LoVo (cell line): ENCODE results near the gene INSRR.

Experiments used
- DNase-seq: peaks from one replicate; pipeline ENCODE4 v3.0.0-alpha.2; 2016; ENCODE audit warnings: low spot score

Gene INSRR

DNA sequence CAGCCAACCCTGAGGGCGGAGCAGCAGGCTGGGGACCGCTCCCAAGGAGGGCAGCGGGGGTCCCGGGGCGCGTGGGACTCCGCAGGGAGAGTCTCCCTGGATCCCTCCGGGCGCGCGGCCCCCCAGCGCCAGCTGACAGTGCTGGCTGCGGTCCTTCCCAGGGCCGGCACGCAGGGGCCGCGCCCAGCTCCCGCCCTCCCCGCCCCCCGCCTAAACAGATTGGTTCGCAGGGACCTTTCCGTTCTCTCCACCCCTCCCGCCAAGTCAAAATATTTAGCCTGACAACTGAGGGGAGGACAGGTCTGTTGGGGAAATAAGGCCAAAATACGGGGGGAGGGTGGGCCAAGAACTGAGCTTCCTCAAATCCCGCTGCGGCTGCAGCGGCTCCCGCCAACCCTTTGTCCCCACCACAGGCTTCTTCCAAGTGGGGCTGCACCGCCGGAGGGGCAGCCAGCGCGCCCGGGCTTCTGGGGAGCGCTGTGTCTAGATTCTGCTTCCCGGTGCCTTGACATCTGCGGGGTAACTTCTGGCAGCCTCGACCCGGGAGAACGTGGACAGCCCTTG is at the start of gene INSRR:
Gene INSRR, minus strand, starts transcription at position 159 of the 564 bp plus-strand sequence. CDS start 496 bp downstream, outside the sequence.
- DNase-seq = no peak

DNA sequence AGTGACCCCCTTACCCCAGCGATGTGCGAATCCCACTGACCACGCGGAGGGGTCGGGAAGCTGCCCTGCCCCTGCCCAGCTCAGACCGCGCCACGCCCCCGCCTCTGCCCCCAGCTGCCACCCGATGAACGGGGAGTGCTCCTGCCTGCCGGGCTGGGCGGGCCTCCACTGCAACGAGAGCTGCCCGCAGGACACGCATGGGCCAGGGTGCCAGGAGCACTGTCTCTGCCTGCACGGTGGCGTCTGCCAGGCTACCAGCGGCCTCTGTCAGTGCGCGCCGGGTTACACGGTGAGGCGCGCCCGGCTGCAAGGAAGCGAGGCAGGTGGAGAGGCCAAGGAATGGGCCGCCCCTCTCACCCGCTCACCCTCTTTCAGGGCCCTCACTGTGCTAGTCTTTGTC is 49.6 kb upstream of the INSRR start:
- DNase-seq = no peak

DNA sequence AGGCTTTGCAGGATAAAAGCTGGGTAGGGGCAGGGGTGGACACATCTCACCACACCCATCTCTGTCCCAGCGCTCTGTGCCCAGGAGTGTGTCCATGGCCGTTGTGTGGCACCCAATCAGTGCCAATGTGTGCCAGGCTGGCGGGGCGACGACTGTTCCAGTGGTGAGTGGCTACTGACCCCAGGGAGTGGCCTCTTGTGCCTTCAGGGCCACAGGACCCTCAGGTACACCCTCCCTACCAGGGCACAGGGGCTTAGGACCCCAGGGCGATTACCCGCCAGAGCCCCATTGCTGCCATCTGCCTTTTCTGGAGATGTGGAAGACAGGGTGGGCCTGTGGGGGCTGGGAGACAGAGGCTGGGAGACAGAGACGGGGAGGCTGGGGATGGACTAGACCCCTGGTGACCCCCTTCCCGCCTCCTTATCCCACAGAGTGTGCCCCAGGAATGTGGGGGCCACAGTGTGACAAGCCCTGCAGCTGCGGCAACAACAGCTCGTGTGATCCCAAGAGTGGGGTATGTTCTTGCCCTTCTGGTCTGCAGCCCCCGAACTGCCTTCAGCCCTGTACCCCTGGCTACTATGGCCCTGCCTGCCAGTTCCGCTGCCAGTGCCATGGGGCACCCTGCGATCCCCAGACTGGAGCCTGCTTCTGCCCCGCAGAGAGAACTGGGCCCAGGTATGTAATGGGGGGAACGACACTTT is 47.4 kb upstream of the INSRR start:
- no peak for DNase-seq

DNA sequence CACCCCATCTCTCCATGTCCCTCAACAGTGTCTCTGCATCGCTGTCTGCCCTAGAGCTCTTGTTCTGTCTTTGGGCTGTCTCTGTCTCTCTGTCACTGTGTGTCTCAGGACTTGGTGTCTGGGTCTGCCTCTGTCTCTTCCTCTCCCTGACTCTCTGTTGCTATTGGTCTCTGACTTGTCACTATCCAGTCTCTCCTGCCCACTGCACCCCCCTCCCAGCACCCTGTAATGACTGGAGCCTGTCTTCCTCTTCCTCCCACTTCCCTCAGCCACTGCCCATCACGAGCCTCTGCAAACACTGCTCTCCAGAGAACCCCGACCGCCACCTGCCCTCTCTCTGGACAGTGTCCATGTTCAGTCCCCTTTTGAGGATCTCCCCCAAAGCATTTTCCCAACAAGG is 46.7 kb upstream of the INSRR start:
- no peak for DNase-seq

DNA sequence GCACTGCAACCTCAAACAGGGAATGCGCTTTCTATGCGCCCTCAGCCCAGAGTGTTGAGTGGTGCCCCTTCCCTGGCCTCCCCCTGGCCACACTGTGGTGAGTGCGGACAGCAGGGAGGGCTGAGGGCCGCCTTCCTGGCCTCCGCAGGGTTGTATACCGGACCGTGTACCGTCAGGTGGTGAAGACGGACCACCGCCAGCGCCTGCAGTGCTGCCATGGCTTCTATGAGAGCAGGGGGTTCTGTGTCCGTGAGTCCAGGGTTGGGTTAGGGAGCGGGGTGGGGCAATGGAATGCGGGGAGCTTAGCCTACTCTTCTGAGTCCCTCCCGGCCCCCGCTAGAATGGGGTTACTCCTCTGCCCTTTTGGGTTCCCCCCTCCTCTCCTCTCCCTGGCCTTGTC is 46.3 kb upstream of the INSRR start:
- no peak for DNase-seq

DNA sequence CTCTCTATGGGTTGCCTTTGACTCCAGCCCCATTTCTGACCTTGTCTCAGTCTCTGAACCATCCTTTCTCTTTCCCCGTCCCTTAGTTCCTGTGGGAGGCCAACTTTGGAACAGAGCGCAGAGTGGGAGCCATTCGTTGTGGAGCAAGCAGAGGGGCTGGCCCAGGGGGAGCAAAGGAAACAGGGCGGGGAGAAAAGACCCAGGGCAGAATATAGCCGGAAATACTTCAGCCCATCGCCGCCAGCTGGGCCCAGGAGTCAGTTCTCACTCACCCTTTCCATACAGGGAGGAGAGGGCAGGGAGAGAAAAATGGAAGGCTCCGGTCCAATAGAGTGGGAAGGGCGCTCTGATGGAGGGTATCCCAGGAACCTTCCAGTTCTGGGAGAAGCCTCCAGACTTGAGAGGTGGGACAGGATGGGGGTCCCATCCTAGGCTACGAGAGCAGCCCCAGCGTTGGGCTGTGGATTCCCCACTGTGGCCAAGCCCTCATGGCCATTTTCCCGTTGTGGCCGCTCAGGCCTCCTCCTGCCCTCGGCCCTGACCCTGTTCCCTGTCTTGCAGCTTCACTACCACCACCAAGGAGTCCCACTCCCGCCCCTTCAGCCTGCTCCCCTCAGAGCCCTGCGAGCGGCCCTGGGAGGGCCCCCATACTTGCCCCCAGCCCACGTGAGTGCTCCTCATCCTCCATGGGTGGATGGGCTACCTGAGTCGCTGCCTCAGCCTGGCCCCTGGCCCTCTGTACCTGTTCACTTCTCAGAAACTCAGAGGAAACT is 45.5 kb upstream of the INSRR start:
- DNase-seq = no peak

DNA sequence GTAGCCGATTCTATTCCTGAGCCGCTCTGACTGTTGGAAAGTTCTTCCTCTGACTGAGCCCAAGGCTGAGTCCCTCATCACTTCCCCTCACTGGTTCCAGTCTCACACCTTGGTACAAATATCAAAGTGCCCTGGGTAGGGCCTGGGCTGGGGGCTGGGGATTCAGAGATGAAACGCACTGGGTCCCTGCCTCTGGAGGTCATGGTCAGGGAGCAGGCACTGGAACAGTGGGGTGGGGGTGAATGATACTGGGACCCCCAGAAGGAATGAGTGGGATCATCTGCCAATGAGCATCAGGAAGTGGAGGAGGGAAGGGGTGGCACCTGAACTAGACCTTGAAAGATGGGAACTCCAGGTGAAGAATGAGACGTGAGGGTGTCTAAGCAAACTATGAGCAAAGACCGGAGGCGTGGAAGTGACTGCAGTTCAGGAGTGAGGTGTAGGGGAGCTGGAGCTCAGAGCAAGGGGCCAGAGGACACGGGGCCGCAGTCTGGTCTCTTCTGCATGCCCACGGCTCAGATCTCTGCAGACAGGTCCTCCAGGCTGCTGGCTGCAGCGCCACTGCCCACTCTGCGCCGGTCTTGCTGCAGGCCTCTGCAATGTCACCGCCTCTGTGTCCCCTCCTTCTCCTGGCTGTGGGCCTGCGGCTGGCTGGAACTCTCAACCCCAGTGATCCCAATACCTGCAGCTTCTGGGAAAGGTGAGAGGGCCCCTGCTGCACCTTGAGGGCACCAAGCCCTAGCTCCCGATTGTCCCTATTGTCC is 44.6 kb upstream of the INSRR start:
- no peak for DNase-seq

DNA sequence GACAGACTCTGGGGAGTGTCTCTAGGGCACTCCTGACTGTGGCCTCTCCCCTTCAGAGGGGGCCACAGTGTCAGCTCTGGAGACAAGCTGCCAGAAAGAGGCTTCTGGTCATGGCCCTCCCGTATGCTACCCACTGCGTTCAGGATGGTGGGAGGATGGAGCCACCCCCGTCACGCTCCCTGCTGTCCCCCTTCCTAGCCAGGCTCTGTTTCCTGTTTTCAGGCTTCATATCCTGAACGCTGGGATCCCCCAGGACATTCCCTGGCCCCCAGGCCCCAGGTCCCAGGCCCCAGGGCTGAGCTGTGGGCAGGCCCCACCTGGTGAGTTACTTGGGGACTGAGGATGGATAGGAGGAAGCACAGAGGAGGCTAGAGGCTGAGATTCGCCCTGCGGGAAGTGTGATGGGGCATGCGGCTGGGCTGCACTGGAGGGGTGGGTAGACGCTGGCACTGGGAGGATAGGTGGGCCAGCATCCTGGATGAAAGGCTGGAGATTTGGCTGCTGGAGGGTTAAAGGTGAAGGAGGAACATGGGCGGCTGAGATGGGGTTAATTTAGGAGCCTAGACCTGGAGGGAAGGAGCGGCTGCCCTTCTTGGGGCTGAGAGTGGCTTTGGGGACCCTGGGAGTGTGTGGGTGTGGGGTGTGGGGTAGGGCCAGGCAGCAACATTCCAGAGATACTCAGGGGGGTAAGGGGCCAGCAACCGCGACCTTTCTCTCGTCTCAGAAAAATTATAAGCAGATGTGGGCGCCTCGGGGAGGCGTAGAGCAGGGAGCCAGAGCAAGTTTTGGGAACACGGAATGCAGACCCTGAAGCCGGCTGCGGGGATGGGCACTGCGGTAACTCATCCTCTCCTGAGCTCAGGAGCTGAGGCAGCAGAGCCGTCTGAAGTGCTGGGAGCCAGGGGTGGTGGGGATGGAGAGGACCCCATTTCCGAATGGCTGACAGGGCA is 43.3 kb upstream of the INSRR start:
- DNase-seq = no peak

DNA sequence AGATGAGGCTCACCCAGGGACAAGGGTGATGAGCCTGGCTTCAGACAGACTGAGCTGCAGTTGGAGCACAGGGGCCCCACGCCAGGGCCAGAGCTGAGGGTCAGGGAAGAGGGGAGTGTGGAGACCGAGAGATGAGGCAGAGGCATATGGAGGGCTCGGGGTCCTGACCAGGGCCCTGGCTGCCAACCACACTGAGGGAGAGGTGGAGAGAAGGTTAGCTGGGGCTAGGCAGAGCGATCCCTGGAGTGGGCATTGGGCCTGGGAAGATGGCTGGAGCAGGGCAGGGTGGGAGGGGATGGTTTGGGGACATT is 42.6 kb upstream of the INSRR start:
- no peak for DNase-seq

DNA sequence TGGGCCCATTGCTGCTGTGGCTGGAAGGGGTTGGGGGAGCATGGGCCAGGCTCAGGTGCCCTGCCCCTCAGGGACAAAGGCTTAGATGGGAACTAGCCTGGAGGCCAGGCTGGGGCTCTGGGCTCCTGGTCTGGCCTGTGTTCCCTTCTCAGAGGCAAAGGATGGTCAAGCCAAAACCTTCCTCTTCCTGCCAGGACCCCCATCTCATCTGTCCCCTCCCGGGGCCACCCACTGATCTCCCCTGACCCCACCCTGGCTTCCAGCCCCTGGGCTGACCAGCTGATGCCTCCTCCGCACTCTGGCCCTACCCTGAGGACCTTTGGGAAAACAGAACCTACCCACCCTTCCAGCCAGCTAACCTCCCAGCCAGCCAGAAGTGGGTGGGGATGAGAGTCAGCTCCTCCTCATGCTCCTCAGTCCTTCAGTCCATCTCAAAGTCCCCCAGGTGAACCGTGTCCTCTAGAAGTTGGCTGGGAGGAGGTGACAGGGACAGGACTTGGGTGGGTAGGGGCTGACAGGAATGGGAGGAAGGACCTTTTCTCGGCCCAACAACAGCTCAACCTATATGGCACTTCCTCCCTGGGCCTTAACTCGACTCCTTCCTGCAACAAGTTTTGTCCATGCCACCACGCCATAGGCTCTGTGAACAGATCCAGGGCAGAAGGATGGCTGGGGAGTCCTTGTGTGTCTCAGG is 42.1 kb upstream of the INSRR start:
- DNase-seq = no peak

DNA sequence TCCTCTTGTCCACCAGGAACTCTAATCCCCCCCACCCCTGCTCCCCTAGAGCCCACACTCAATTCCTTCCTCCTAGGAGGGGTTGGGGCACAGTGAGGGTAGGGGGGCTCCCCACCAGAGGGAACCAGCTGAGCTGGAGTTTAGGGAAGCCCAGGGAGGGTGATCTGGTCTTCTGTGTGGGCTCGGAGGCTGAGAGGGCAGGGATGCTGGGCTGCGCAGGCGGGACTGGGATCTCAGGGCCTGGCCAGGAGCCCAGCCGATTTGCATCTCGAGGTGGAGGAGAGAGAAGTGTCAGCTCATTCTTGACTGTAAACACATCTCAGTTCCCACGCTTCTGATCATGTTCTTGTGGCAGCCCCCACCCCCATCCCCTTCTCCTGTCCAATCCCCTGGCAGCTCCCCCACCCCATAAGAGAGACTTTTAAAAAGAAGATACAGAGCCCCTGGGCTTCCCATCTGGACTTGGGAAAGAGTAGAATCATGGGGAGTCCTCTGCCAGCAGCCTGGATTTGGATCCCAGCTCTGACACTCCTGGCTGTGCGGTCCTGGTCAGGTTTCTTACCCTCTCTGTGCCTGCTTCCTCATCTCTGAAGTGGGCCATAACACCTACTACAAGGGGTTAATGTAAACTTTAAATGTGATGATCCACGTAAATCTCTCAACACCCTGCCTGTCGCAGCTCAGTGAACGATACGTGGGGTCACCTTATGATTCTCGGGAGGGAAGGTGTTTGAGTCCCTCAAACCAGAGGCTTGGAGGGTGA is 41.2 kb upstream of the INSRR start:
- no peak for DNase-seq

DNA sequence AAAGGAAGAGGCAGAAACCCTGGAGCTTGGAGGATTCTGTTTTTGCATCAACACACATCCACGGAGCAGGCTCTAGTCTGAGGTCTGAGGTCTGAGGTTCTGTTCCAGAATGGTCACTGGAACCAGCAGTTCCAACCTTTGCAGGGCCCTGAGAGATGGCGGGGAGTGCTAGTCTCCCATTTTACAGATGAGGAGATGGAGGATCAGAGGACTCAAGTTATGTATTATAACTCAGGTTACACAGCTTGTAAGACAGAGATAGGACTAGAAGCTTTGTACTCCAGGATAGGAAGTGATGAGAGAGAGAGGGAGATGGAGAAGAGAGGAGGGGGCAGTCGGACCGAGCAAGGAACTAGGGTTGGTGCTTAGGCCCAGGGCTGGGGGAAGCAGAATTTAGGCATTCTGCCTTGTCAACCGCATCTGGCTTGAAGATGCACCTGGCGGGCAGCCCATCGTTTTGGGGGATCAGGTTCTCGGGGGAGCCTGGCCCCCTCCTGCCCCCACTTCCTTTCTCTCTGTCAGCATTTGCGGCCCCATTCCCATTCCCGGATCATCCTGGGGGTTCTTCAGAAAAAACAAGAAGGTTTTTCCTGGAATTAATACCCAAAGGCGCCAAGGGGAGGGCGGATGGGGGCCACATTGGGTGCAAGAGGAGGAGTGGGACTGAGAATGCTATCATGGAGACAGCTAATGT is 40.2 kb upstream of the INSRR start:
- DNase-seq = no peak

DNA sequence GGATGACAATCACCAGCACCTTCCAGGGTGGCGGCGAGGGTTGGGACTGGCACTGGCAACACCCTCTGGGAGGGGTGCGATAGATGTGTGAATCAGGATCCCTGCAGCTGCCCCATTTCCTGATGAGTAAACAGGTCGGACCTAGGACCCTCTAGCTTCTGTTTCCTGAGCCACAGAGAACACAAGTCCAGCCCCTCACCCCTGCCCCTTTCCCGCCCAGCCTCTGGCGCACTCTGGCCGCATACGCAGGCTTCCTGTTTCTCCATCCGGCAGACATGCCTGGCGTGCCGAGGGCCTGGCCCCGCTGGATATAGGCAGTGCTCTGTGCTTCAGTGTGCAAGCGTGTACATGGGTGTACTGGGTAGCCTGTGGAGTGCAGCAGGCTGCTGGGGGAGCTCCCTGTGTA is 39.2 kb upstream of the INSRR start:
- no peak for DNase-seq

DNA sequence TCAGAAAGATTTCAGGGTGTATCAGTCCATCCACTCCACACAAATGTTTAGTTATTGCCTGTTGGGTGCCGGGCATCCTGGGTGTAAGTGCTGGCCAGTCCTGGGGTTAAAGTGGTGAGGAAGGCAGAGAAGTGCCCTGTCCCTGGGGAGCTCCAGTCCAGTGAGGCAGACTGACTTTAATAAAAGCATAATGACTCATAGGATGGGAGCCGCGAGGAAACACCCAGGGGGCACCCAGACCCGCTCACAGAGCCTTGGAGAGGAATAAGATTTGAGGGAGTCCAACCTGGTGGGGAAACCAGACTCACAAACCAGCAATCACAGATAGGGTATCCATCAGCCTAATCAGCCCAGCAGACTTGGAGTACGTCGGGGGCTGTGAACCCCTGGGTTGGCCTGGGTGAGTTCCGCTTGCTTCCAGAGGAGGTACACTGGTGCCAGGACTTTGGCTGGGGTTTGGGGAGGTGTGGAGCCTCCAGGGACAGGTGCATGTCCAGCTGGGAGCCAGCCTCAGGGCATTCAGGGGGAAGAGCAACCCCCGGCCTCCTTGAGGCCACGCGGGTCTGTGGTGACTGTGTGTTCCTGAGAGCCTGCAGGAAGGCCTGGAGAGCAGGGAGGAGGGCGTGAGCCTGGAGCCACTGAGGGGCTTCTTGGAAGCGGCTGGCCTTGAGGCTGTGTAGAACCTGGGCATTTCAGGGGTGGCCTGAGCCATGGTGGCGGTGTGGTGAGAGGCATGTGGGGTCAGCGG is 38.3 kb upstream of the INSRR start:
- peak; percentile 21 for DNase-seq

DNA sequence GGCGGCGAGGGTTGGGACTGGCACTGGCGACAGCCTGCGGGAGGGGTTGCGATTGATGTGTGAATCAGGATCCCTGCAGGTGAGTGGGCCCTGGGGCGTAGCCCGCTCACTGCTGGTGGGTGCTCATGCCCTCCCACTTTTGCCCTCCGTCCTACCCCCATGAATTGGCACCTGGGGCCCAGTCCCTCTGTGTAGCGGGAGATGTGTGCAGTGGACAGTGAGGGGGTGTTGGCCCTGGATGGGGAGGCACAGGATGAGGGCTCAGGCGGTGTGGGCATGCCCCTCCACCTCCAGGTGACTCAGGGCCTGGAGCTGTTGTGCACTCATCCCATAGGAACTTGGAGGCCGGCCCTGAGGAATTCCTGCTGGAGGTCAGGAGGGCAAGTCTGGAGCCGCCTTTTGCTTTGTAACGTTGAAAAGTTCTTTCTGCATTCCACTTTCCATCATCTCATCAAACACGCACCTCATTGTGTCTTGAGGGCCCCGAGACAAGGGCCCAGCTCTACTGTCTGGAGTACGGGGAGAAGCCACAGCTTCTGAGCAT is 37.6 kb upstream of the INSRR start:
- peak; percentile 68 for DNase-seq

DNA sequence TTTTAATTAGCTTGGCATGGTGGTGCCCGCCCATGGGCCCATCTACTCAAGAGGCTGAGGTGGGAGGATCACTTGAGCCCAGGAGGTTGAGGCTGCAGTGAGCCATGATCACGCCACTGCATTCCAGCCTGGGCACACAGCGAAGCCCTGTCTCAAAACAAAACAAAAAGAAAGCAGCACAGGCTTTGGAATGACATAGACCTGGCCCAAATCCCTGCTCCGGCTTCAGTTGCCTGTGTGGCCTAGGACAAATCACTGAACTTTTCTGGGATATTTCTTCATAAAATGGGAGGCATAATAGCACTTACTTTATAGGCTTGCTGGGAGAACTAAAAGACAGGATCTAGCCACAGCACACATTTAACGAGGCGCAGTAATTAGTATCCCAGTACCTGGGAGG is 37.0 kb upstream of the INSRR start:
- no peak for DNase-seq

DNA sequence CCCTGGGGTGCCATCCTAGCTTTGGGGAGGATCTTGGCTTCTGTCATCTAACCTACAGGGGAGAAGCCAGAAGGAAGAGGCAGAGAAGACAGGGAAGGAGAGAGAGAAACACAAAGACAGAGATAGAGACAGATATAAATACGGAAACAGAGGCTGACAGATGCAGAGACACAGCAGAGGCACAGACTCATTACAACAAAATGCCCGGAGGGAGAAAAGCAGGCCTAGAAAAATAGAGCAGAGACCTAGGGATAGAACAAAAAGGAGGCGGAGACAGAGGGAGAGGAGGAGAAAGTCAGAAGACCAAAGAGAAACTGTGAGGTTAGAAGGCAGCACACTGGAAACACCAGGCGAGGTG is 36.5 kb upstream of the INSRR start:
- no peak for DNase-seq

DNA sequence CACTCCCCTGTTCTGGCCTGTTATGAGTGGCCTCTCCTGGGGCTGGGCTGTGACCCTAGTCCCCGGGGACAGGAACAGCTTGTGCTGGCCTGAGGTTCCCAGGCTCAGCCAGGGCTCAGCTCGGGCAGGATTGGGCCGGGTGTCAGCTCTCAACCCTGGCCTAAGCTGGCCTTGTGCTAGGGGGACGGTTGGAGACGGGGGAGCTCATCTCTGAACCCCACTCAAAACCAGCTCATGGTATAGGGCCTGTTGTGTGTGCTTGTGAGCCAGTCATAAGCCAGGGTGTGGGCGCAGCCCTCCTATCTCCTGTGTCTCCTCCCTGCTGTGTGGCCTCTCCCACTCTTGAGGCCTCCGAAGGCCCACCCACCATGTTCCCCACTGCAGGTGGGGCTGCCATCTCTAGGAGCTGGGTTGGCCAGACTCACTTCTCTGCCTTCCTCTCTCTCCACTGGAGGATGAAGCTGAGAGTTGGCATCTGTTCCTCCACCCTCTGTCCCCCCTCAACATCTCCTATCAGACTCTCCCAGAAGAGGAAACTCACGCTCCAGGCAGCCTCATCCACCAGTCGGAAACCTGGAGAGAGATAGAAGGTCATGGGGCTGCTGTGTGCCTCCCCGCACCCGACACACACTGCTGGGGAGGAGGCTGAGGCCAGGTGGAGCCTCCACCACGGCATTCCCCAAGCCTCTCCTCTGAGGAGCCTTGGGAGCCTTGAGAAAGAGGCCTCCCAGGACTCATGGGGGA is 36.0 kb upstream of the INSRR start:
- no peak for DNase-seq
